DND-41 (cell line): ENCODE data around the gene ISX.

Experiments
- ATAC-seq: fragments of 200-7000 bp; cut with Tn5 transposase; 3 replicates; pipeline ENCODE4 v1.9.1; 2021; ENCODE audit warnings: low read depth; ENCODE audit not compliant: insufficient read depth
- DNase-seq: peaks from one replicate; pipeline ENCODE4 v3.0.0-alpha.2; 2020
- H2AFZ ChIP-seq: 2 replicates; pipeline ENCODE4 v1.6.0; 2012; ENCODE audit warnings: low read depth, low read length
- H3K27ac ChIP-seq: 2 replicates; pipeline ENCODE4 v1.5.1; 2012; ENCODE audit warnings: low read length, inconsistent platforms
- H3K27me3 ChIP-seq: fragments of 200-600 bp; sonication (generic); 2 replicates; pipeline ENCODE4 v1.6.0; 2012; ENCODE audit warnings: low read length, mild to moderate bottlenecking, inconsistent platforms; ENCODE audit not compliant: insufficient read depth, poor library complexity
- H3K36me3 ChIP-seq: 2 replicates; pipeline ENCODE4 v1.5.1; 2012; ENCODE audit warnings: low read length, inconsistent platforms; ENCODE audit not compliant: insufficient read depth
- H3K4me1 ChIP-seq: 2 replicates; pipeline ENCODE4 v1.5.1; 2012; ENCODE audit warnings: mild to moderate bottlenecking, low read length; ENCODE audit not compliant: insufficient read depth
- H3K4me2 ChIP-seq: 2 replicates; pipeline ENCODE4 v1.6.0; 2012; ENCODE audit warnings: mild to moderate bottlenecking, moderate library complexity, low read length, inconsistent platforms; ENCODE audit not compliant: insufficient read depth
- H3K4me3 ChIP-seq, 2 experiments: fragments of 200-600 bp in 1 of 2; shearing (Covaris generic) in 1 of 2; 2 replicates each; pipeline ENCODE4 v1.5.1; 2012 to 2016; ENCODE audit warnings: inconsistent platforms in 2 of 2, low read length in 2 of 2, mild to moderate bottlenecking in 2 of 2, low read depth in 1 of 2, moderate library complexity in 1 of 2
- H3K79me2 ChIP-seq: 2 replicates; pipeline ENCODE4 v1.6.0; 2012; ENCODE audit warnings: low read length, inconsistent platforms; ENCODE audit not compliant: insufficient read depth
- H3K9ac ChIP-seq: 2 replicates; pipeline ENCODE4 v1.6.0; 2012; ENCODE audit warnings: low read depth, mild to moderate bottlenecking, inconsistent platforms, low read length, moderate library complexity
- H3K9me3 ChIP-seq: 2 replicates; pipeline ENCODE4 v1.5.1; 2012; ENCODE audit warnings: low read length, moderate library complexity, mild to moderate bottlenecking, inconsistent platforms; ENCODE audit not compliant: insufficient read depth, severe bottlenecking
- H4K20me1 ChIP-seq: 2 replicates; pipeline ENCODE4 v1.6.0; 2012; ENCODE audit warnings: low read length; ENCODE audit not compliant: insufficient read depth
- CTCF ChIP-seq: IDR thresholded peaks from 2 replicates; pipeline ENCODE4 v1.5.1; 2012; ENCODE audit warnings: borderline replicate concordance, low read length, moderate library complexity, mild to moderate bottlenecking; ENCODE audit not compliant: poor library complexity, severe bottlenecking; ENCODE audit errors: extremely low read depth
- EZH2 ChIP-seq: IDR thresholded peaks from 3 replicates; pipeline ENCODE4 v1.6.1; 2012; ENCODE audit warnings: borderline replicate concordance, low read depth, mild to moderate bottlenecking, moderate library complexity, low read length, inconsistent platforms; ENCODE audit not compliant: severe bottlenecking

ISX gene

DNA sequence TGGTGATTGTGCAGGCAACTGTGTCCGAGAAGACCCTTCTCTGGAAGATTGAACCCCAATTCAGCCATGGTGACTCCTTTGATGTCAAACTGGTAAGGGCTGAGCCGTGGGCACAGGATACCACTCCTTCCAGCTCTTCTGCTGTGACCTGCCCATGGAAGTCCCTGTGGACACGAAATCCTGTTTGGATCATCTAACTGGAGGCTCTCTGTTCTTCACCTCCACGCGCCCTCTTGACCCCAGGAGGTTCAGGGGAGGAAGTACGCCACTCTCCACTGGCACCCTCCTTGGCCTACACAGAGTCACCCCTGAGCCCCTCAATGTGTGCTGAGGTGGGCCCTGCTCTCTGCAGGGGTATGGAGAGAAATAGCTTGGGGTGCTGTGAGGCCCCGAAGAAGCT, 810 bp downstream of the ISX start:
- H3K9ac ChIP-seq, result no peak overlapping the region
- no peak overlapping the region for H2AFZ ChIP-seq
- H3K4me2 ChIP-seq, result no peak overlapping the region
- H3K36me3 ChIP-seq, result no peaks in the 10 kb centered on the region
- no peaks in the 10 kb centered on the region for H3K27me3 ChIP-seq
- DNase-seq (no peak), ATAC-seq (no peak)
- TF ChIP-seq CTCF (no peak), EZH2 (no peak)
- no peaks in the 10 kb centered on the region for H3K79me2 ChIP-seq
- no peaks in the 10 kb centered on the region for H3K9me3 ChIP-seq
- no peaks in the 10 kb centered on the region for H4K20me1 ChIP-seq
- H3K4me3 ChIP-seq, result no peak overlapping the region
- H3K27ac ChIP-seq, result no peak overlapping the region
- no peaks in the 10 kb centered on the region for H3K4me1 ChIP-seq

DNA sequence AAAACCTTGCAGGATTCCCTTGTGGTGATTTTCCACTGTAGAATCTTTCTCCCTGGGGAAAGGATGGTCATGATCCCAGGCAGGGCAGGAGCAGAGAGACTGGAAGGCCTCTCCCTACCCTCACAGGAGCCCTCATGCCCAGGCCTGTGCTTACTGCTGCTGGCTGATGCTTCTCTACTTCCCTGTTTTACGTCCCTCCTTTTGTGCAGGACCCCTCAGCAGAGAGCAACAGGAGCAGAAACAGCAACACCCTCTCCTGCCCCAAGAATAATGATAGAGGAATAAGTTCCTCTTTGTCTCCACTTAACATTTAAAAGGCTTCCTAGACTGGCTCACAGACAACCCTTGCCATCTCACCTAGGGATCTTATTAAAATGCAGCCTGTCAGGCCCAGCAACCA, 3.6 kb downstream of the ISX start:
- DNase-seq (no peak), ATAC-seq (no peak)
- Histone ChIP-seq H3K27me3 (no peaks in the 10 kb centered on the region), H3K36me3 (no peaks in the 10 kb centered on the region), H2AFZ (no peak overlapping the region), H3K4me1 (no peaks in the 10 kb centered on the region), H3K4me3 (no peak overlapping the region), H3K9ac (no peak overlapping the region), H4K20me1 (no peaks in the 10 kb centered on the region), H3K27ac (no peak overlapping the region), H3K4me2 (no peak overlapping the region), H3K9me3 (no peaks in the 10 kb centered on the region), H3K79me2 (no peaks in the 10 kb centered on the region)
- no peak for TF ChIP-seq CTCF
- no peak for TF ChIP-seq EZH2

- no peaks in the 10 kb centered on the region for H4K20me1 ChIP-seq
- H3K9ac ChIP-seq, result no peak overlapping the region
Observed at GRCh38 chr22:35070451-35071093, 4.6 kb downstream of the ISX start.

More at GRCh38 chr22:35070451-35071093, 4.6 kb downstream of the ISX start:
- no peaks in the 10 kb centered on the region for H3K9me3 ChIP-seq
- no peak overlapping the region for H3K4me2 ChIP-seq
- H3K27ac ChIP-seq, result no peak overlapping the region
- no peak for TF ChIP-seq EZH2
- no peak for TF ChIP-seq CTCF
- DNase-seq (no peak), ATAC-seq (no peak)
- H3K4me3 ChIP-seq, result no peak overlapping the region
- no peak overlapping the region for H2AFZ ChIP-seq
- H3K79me2 ChIP-seq, result no peaks in the 10 kb centered on the region
- H3K27me3 ChIP-seq, result no peaks in the 10 kb centered on the region
- H3K36me3 ChIP-seq, result no peaks in the 10 kb centered on the region
- no peaks in the 10 kb centered on the region for H3K4me1 ChIP-seq
